AG04450 (cell line): Measurements from ENCODE around the gene IQSEC2. TPM values are rescaled to one million over a fixed set of nuclear protein-coding genes. Genes with fewer than 3 reads are reported as not detected.

Source experiments
- CTCF ChIA-PET: fragments of 300-600, 350-600 bp; formaldehyde crosslinking; extraction: SDS; loops from one replicate; lab custom pipeline; 2022; ENCODE audit warnings: antibody characterized with exemption, inconsistent platforms; lab: Charles Lee
- POLR2A ChIA-PET: fragments of 350-600 bp; formaldehyde crosslinking; extraction: SDS; loops from one replicate; lab custom pipeline; 2021; ENCODE audit warnings: antibody characterized with exemption, inconsistent platforms; lab: Yijun Ruan, JAX
- DNase-seq: peaks from one replicate; pipeline ENCODE4 v3.0.0-alpha.2; 2011; ENCODE audit warnings: low read depth, low spot score
- H3K27ac ChIP-seq: one replicate; pipeline ENCODE4 v1.5.1; 2012; ENCODE audit warnings: low read depth, low read length, control low read depth
- H3K27me3 ChIP-seq: one replicate; pipeline ENCODE4 v1.6.0; 2012; ENCODE audit warnings: low read length; ENCODE audit not compliant: control insufficient read depth, insufficient read depth
- H3K4me3 ChIP-seq: 2 replicates; pipeline ENCODE4 v1.5.1; 2011; ENCODE audit warnings: mild to moderate bottlenecking, low read depth, low read length, control low read depth
- H3K9me3 ChIP-seq: 2 replicates; pipeline ENCODE4 v1.5.1; 2012; ENCODE audit warnings: low read length; ENCODE audit not compliant: control insufficient read depth, insufficient read depth
- polyA plus RNA-seq: library from polyadenylated mRNA; depleted of rRNA; stranded (reverse); fragments of >200 nt; gene quantifications from 2 replicates; pipeline ENCODE4 v1.2.3, GENCODE V29; 2011
- TF ChIP-seq, protein P1 (sequence below): IDR thresholded peaks from 2 replicates; pipeline ENCODE4 v1.5.1; 2011; ENCODE audit warnings: low read depth, low read length, control low read depth, inconsistent platforms

The IQSEC2 gene
- polyA plus RNA-seq, 1 experiment = 9.1 TPM

- DNase-seq = no peak
- Histone ChIP-seq H3K9me3 (no peaks in the 10 kb centered on the region), H3K27me3 (no peaks in the 10 kb centered on the region), H3K27ac (no peak overlapping the region), H3K4me3 (no peak overlapping the region)
- ChIA-PET POLR2A (interaction anchor here (0.6 kb wide), 1 partner anchor 1066 kb away, joined by 3 read pairs; no protein-coding TSS in a partner anchor), CTCF (interaction anchor here (0.9 kb wide), 1 partner anchor 191 kb away, joined by 3 read pairs; no protein-coding TSS in a partner anchor)
- TF ChIP-seq, protein P1, sequence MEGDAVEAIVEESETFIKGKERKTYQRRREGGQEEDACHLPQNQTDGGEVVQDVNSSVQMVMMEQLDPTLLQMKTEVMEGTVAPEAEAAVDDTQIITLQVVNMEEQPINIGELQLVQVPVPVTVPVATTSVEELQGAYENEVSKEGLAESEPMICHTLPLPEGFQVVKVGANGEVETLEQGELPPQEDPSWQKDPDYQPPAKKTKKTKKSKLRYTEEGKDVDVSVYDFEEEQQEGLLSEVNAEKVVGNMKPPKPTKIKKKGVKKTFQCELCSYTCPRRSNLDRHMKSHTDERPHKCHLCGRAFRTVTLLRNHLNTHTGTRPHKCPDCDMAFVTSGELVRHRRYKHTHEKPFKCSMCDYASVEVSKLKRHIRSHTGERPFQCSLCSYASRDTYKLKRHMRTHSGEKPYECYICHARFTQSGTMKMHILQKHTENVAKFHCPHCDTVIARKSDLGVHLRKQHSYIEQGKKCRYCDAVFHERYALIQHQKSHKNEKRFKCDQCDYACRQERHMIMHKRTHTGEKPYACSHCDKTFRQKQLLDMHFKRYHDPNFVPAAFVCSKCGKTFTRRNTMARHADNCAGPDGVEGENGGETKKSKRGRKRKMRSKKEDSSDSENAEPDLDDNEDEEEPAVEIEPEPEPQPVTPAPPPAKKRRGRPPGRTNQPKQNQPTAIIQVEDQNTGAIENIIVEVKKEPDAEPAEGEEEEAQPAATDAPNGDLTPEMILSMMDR = no peak
Measured at GRCh38 chrX:53254570-53255461, 26.6 kb downstream of the IQSEC2 start.

DNA sequence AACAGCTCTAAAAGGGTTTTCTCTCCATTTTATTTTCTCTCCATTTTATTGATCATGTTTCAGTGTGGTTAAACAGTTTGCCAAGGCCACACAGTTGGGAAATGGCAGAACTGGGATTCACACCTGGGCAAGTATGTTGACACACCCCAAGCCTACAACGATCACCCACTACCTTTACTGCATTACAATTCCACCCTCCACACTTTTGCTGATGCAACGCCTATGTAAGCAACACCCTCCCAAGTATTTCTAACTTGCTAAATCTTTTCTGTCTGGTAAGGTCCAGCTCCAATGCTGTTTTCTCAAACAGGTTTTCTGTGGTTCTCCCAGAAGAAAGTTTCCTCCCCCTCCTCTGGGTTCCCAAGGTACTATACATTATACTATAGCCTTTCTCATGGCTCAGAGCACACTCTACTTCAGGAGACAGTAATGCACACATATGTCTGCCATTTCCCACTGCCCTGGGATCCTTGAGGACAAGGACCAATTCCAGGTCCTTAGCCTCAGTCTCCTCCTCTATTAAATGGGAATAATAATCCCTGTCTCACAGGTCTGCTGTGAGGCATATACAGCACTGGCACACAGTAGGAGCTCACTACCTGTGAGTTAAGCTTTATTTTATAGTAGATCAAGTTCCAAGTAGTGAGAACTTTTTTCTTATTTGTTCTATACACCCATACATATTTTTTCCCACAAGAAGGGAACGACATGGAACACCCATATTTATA lies 27.9 kb downstream of the IQSEC2 start:
- TF ChIP-seq, protein P1 = no peak
- ChIA-PET POLR2A (no interaction called here), CTCF (interaction anchor here (0.6 to 1.5 kb wide), 2 partner anchors 9 to 13 kb away, joined by 4 to 5 read pairs; no protein-coding TSS in a partner anchor)
- Histone ChIP-seq H3K9me3 (no peaks in the 10 kb centered on the region), H3K27ac (no peak overlapping the region), H3K27me3 (no peaks in the 10 kb centered on the region), H3K4me3 (no peak overlapping the region)
- DNase-seq = no peak

DNA sequence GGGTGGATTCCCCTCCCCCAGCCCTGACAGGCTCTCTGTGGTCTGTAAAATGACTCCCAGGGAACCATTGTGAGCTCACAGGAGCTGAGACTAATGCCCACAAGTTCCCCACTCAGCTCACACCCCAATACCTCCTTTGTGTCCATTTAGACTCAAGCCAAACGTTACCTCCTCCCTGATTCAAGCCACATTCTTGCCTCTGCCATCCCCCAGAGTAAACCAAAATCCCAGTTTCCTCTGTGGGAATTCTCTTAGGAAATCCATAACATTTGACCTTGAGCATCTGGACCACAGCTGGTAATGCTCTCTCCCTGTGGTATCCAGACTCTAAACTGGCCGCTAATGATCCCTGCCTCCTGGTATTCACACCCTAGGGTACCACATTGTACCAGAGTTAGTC lies 30.1 kb downstream of the IQSEC2 start:
- Histone ChIP-seq H3K4me3 (no peak overlapping the region), H3K9me3 (no peaks in the 10 kb centered on the region), H3K27ac (peak overlapping the region; percentile 21), H3K27me3 (no peaks in the 10 kb centered on the region)
- peak; percentile 21 for DNase-seq
- TF ChIP-seq, protein P1 = no peak
- ChIA-PET POLR2A (interaction anchor here (0.6 to 0.8 kb wide), 2 partner anchors 31 to 171 kb away, joined by 3 read pairs; partner anchors contain the start of gene SMC1A), CTCF (interaction anchor here (0.6 kb wide), 1 partner anchor 25 kb away, joined by 3 read pairs; no protein-coding TSS in a partner anchor)

- CTCF ChIA-PET = no interaction called here
Measured at GRCh38 chrX:53250556-53250955, 30.8 kb downstream of the IQSEC2 start.

More at GRCh38 chrX:53250556-53250955, 30.8 kb downstream of the IQSEC2 start:
- Histone ChIP-seq H3K27ac (no peak overlapping the region), H3K9me3 (no peaks in the 10 kb centered on the region), H3K27me3 (no peaks in the 10 kb centered on the region), H3K4me3 (no peak overlapping the region)
- no peak for DNase-seq
- TF ChIP-seq, protein P1 = no peak
- POLR2A ChIA-PET = interaction anchor here (0.6 to 0.8 kb wide), 2 partner anchors 32 to 171 kb away, joined by 3 read pairs; partner anchors contain the start of gene SMC1A
